CD4-positive, alpha-beta T cell (primary cell): Measurements from ENCODE around the gene GPX5. TPM values are rescaled to one million over a fixed set of nuclear protein-coding genes. Genes with fewer than 3 reads are reported as not detected.

ENCODE experiments used
- ATAC-seq: fragments of 200-7000 bp; cut with Tn5 transposase; one replicate; pipeline ENCODE4 v1.10.0; 2022; ENCODE audit warnings: mild to moderate bottlenecking; ENCODE audit not compliant: poor library complexity
- CTCF ChIA-PET: fragments of 350-600 bp; sonication (Branson Sonifier 250); formaldehyde crosslinking; loops from one replicate; lab custom pipeline; 2021; ENCODE audit warnings: antibody characterized with exemption, inconsistent platforms; lab: Charles Lee
- POLR2A ChIA-PET: fragments of 350-600 bp; sonication (Branson Sonifier 250); formaldehyde crosslinking; loops from one replicate; lab custom pipeline; 2021; ENCODE audit warnings: antibody characterized with exemption, inconsistent platforms; lab: Charles Lee
- DNase-seq, 14 experiments: peaks; one replicate each; pipeline ENCODE4 v3.0.0-alpha.2; 2013 to 2020; ENCODE audit warnings: mixed read lengths in 2 of 14
- H3K27ac ChIP-seq, 2 donors: one replicate each; pipeline versions ENCODE4 v1.5.1 to v1.7.0; 2013; ENCODE audit warnings: low read length in 2 of 2, low read depth in 1 of 2, mild to moderate bottlenecking in 1 of 2
- H3K27me3 ChIP-seq, 2 experiments: 1 replicate in 1 of 2; 2 replicates in 1 of 2; pipeline versions ENCODE4 v1.6.1 to v1.7.0; 2013; ENCODE audit warnings: low read length in 2 of 2, control low read depth in 1 of 2, mild to moderate bottlenecking in 1 of 2, moderate library complexity in 1 of 2; ENCODE audit not compliant: insufficient read depth in 2 of 2, control insufficient read depth in 1 of 2
- H3K36me3 ChIP-seq: one replicate; pipeline ENCODE4 v1.6.1; 2013; ENCODE audit warnings: low read length, control low read depth; ENCODE audit not compliant: insufficient read depth
- H3K4me1 ChIP-seq: one replicate; pipeline ENCODE4 v1.6.1; 2013; ENCODE audit warnings: low read length, control low read depth; ENCODE audit not compliant: insufficient read depth
- H3K4me3 ChIP-seq: one replicate; pipeline ENCODE4 v1.5.1; 2013; ENCODE audit warnings: mild to moderate bottlenecking, low read length, moderate library complexity
- H3K9me3 ChIP-seq, 2 experiments: 1 replicate in 1 of 2; 2 replicates in 1 of 2; pipeline versions ENCODE4 v1.6.1 to v1.7.0; 2013; ENCODE audit warnings: low read length in 2 of 2, mild to moderate bottlenecking in 2 of 2, control low read depth in 1 of 2, moderate library complexity in 1 of 2; ENCODE audit not compliant: control insufficient read depth in 1 of 2, insufficient read depth in 1 of 2
- H3K27ac Mint-ChIP-seq: one replicate; pipeline ENCODE4 v1.8.0; 2020; ENCODE audit warnings: mixed read lengths
- H3K27me3 Mint-ChIP-seq: one replicate; pipeline ENCODE4 v1.8.0; 2021; ENCODE audit warnings: mixed read lengths
- H3K36me3 Mint-ChIP-seq: one replicate; pipeline ENCODE4 v1.8.0; 2021; ENCODE audit warnings: low read depth, mixed read lengths
- H3K4me1 Mint-ChIP-seq: one replicate; pipeline ENCODE4 v1.8.0; 2021; ENCODE audit warnings: low read depth, mixed read lengths
- H3K4me3 Mint-ChIP-seq: one replicate; pipeline ENCODE4 v1.8.0; 2020; ENCODE audit warnings: mild to moderate bottlenecking, mixed read lengths
- H3K9me3 Mint-ChIP-seq: one replicate; pipeline ENCODE4 v1.8.0; 2020; ENCODE audit warnings: mixed read lengths
- CTCF ChIP-seq: fragments of 200-600 bp; IDR thresholded peaks from one replicate; pipeline ENCODE4 v1.8.0; 2022; ENCODE audit warnings: antibody characterized with exemption, mild to moderate bottlenecking
- intact Hi-C, 2 experiments: fragments of 100-400 bp; cut with DNase I in 1 of 2; cut with micrococcal nuclease in 1 of 2; formaldehyde crosslinking; loops; one replicate each; pipeline versions ENCODE4 v1.15.1 to v1.9.0; 2023 to 2025; cut with DNase I, micrococcal nuclease
- total RNA-seq, 174 experiments: library from RNA in 2 of 174; stranded (reverse) in 2 of 174; gene quantifications; one replicate each; pipeline ENCODE4 v1.2.3 and lab custom pipeline; 2021 to 2026

Gene GPX5
- total RNA-seq, 2 experiments from 2014 or later = not detected

- no peaks in the 10 kb centered on the region for H3K4me1 Mint-ChIP-seq
- H3K4me1 ChIP-seq = no peaks in the 10 kb centered on the region
- CTCF ChIA-PET = no interaction called here
- H3K9me3 Mint-ChIP-seq = no peaks in the 10 kb centered on the region
- H3K4me3 Mint-ChIP-seq = no peak overlapping the region
- intact Hi-C loops = no loop called here
- H3K27me3 ChIP-seq = peaks cover 24 to 60% of the 10 kb centered on the region in 2 experiments
- H3K9me3 ChIP-seq = no peaks in the 10 kb centered on the region
- no peak overlapping the region for H3K4me3 ChIP-seq
- no peak overlapping the region for H3K27ac ChIP-seq
- no peaks in the 10 kb centered on the region for H3K36me3 Mint-ChIP-seq
- DNase-seq (no peak), ATAC-seq (no peak)
- POLR2A ChIA-PET = interaction anchor here (0.9 kb wide), 1 partner anchor 11 kb away, joined by 3 read pairs; no protein-coding TSS in a partner anchor
- no peaks in the 10 kb centered on the region for H3K36me3 ChIP-seq
- TF ChIP-seq CTCF = no peak
- peaks cover 78% of the 10 kb centered on the region for H3K27me3 Mint-ChIP-seq
- no peak overlapping the region for H3K27ac Mint-ChIP-seq
Measured at GRCh38 chr6:28555136-28555535, 29.5 kb downstream of the GPX5 start.

- Histone ChIP-seq H3K4me1 (no peaks in the 10 kb centered on the region), H3K27ac (no peak overlapping the region), H3K27me3 (peaks cover 17 to 32% of the 10 kb centered on the region in 2 experiments), H3K36me3 (no peaks in the 10 kb centered on the region), H3K9me3 (no peaks in the 10 kb centered on the region), H3K4me3 (no peak overlapping the region)
- peaks cover 64% of the 10 kb centered on the region for H3K27me3 Mint-ChIP-seq
- no peak for TF ChIP-seq CTCF
- intact Hi-C loops = no loop called here
- no peak overlapping the region for H3K27ac Mint-ChIP-seq
- no peak for DNase-seq
- no peaks in the 10 kb centered on the region for H3K36me3 Mint-ChIP-seq
- no peak for ATAC-seq
- H3K4me3 Mint-ChIP-seq = no peak overlapping the region
- CTCF ChIA-PET = no interaction called here
- H3K9me3 Mint-ChIP-seq = no peaks in the 10 kb centered on the region
- no peaks in the 10 kb centered on the region for H3K4me1 Mint-ChIP-seq
- POLR2A ChIA-PET = no interaction called here
Measured at GRCh38 chr6:28558629-28559028, 32.9 kb downstream of the GPX5 start.

GRCh38 chr6:28563430-28564095, 37.9 kb downstream of the GPX5 start:
- H3K9me3 Mint-ChIP-seq = no peaks in the 10 kb centered on the region

More at GRCh38 chr6:28563430-28564095, 37.9 kb downstream of the GPX5 start:
- intact Hi-C loops = no loop called here
- Mint-ChIP-seq H3K4me1 (no peaks in the 10 kb centered on the region), H3K4me3 (no peak overlapping the region), H3K27me3 (peaks cover 72% of the 10 kb centered on the region), H3K27ac (no peak overlapping the region), H3K36me3 (no peaks in the 10 kb centered on the region)
- no peak for TF ChIP-seq CTCF
- Histone ChIP-seq H3K27me3 (peaks cover 2 to 38% of the 10 kb centered on the region in 2 experiments), H3K4me3 (no peak overlapping the region), H3K9me3 (no peaks in the 10 kb centered on the region), H3K36me3 (no peaks in the 10 kb centered on the region), H3K27ac (no peak overlapping the region), H3K4me1 (no peaks in the 10 kb centered on the region)
- ATAC-seq (no peak), DNase-seq (no peak)
- CTCF ChIA-PET = no interaction called here
- POLR2A ChIA-PET = no interaction called here
